Naive thymus-derived CD4-positive, alpha-beta T cell (primary cell): ENCODE measurements around the gene CLCA1. TPM values are rescaled to one million over a fixed set of nuclear protein-coding genes. Genes with fewer than 3 reads are reported as not detected.

Source experiments
- ATAC-seq: fragments of 150-1000 bp; cut with Tn5 transposase; 2 replicates; pipeline ENCODE4 v1.10.0; 2021; ENCODE audit warnings: mild to moderate bottlenecking, moderate library complexity
- CTCF ChIA-PET: fragments of 350-600 bp; sonication (Branson Sonifier 250); formaldehyde crosslinking; loops from one replicate; lab custom pipeline; 2021; ENCODE audit warnings: antibody characterized with exemption; lab: Charles Lee
- POLR2A ChIA-PET: fragments of 350-600 bp; sonication (Branson Sonifier 250); formaldehyde crosslinking; loops from one replicate; lab custom pipeline; 2021; ENCODE audit warnings: antibody characterized with exemption, inconsistent platforms; lab: Charles Lee
- DNase-seq, 9 donors: peaks; one replicate each; pipeline versions ENCODE4 v3.0.0 to v3.0.0-alpha.2; 2020 to 2022; ENCODE audit warnings: mixed read lengths in 1 of 9
- H3K27ac ChIP-seq: one replicate; pipeline ENCODE4 v1.7.0; 2013; ENCODE audit warnings: mild to moderate bottlenecking, low read depth, low read length, moderate library complexity
- H3K27me3 ChIP-seq, 2 donors: one replicate each; pipeline ENCODE4 v1.7.0; 2013; ENCODE audit warnings: low read length in 2 of 2, mild to moderate bottlenecking in 2 of 2, moderate library complexity in 2 of 2; ENCODE audit not compliant: control insufficient read depth in 2 of 2, insufficient read depth in 2 of 2
- H3K36me3 ChIP-seq, 3 experiments: 1 replicate in 2 of 3; 2 replicates in 1 of 3; pipeline ENCODE4 v1.7.0; 2013; ENCODE audit warnings: low read length in 3 of 3, mild to moderate bottlenecking in 3 of 3, moderate library complexity in 1 of 3; ENCODE audit not compliant: insufficient read depth in 3 of 3, control insufficient read depth in 2 of 3
- H3K4me1 ChIP-seq, 2 donors: one replicate each; pipeline ENCODE4 v1.7.0; 2013; ENCODE audit warnings: low read length in 2 of 2, mild to moderate bottlenecking in 2 of 2, moderate library complexity in 1 of 2; ENCODE audit not compliant: control insufficient read depth in 2 of 2, insufficient read depth in 2 of 2
- H3K4me3 ChIP-seq: 2 replicates; pipeline ENCODE4 v1.7.0; 2013; ENCODE audit warnings: mild to moderate bottlenecking, low read length
- H3K9me3 ChIP-seq, 3 experiments: 1 replicate in 2 of 3; 2 replicates in 1 of 3; pipeline ENCODE4 v1.7.0; 2013; ENCODE audit warnings: low read length in 3 of 3; ENCODE audit not compliant: control insufficient read depth in 2 of 3
- H3K27ac Mint-ChIP-seq, 9 donors: one replicate each; pipeline ENCODE4 v1.8.0; 2020 to 2022; ENCODE audit warnings: mixed read lengths in 9 of 9, mild to moderate bottlenecking in 8 of 9, moderate library complexity in 5 of 9, inconsistent platforms in 2 of 9
- H3K27me3 Mint-ChIP-seq, 5 donors: one replicate each; pipeline ENCODE4 v1.8.0; 2021 to 2022; ENCODE audit warnings: mixed read lengths in 5 of 5, mild to moderate bottlenecking in 1 of 5
- H3K36me3 Mint-ChIP-seq, 5 donors: one replicate each; pipeline ENCODE4 v1.8.0; 2020 to 2022; ENCODE audit warnings: mixed read lengths in 5 of 5, mild to moderate bottlenecking in 3 of 5, inconsistent platforms in 1 of 5
- H3K4me1 Mint-ChIP-seq, 7 donors: one replicate each; pipeline ENCODE4 v1.8.0; 2020 to 2022; ENCODE audit warnings: mixed read lengths in 7 of 7, mild to moderate bottlenecking in 3 of 7, inconsistent platforms in 1 of 7
- H3K4me3 Mint-ChIP-seq, 10 donors: one replicate each; pipeline ENCODE4 v1.8.0; 2020 to 2022; ENCODE audit warnings: mild to moderate bottlenecking in 10 of 10, mixed read lengths in 10 of 10, moderate library complexity in 6 of 10, inconsistent platforms in 2 of 10
- H3K9me3 Mint-ChIP-seq, 11 donors: one replicate each; pipeline ENCODE4 v1.8.0; 2020 to 2022; ENCODE audit warnings: mixed read lengths in 11 of 11, mild to moderate bottlenecking in 4 of 11, inconsistent platforms in 1 of 11, moderate library complexity in 1 of 11
- intact Hi-C, 2 donors: fragments of 100-400 bp; cut with micrococcal nuclease; formaldehyde crosslinking; loops; one replicate each; pipeline ENCODE4 v1.15.1; 2023
- polyA plus RNA-seq, 2 donors: library from polyadenylated mRNA; unstranded; fragments of 300-500 nt; fragmentation: Illumina TruSeq; gene quantifications; one replicate each; pipeline ENCODE4 v1.2.3, GENCODE V29; 2021
- total RNA-seq, 6 experiments: library from RNA in 5 of 6; stranded (reverse) in 5 of 6; gene quantifications; 1 replicate in 5 of 6; 2 replicates in 1 of 6; pipeline ENCODE4 v1.2.3 and lab custom pipeline; 2021 to 2026

The CLCA1 gene
- total and polyA plus RNA-seq, 7 experiments from 2014 or later, result not detected

DNA sequence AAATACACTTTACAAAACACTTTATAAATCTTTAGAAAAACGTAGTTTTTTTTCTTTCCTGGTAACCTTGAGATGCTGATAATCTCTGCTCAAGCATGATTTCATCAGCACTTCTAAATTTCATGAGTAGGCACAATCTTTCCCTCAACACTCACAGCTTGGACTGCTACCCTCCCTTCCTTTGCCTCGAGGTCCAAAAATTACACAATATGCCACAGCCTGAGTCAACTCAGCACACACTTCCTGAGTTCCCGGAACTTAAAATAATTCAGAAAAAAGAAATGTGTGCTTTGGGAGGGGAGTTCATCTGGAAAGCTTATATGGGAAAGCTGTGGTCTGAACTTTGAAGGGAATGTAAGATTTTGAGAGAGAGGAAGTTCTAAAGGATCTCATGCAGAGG, 38.9 kb upstream of the CLCA1 start:
- Histone ChIP-seq H3K4me1 (no peaks in the 10 kb centered on the region), H3K4me3 (no peak overlapping the region), H3K9me3 (no peaks in the 10 kb centered on the region), H3K36me3 (no peaks in the 10 kb centered on the region), H3K27ac (no peak overlapping the region), H3K27me3 (no peaks in the 10 kb centered on the region)
- Mint-ChIP-seq H3K27me3 (peaks cover 0 to 16% (median 7%) of the 10 kb centered on the region in 5 donors), H3K4me3 (no peak overlapping the region), H3K27ac (no peak overlapping the region), H3K9me3 (no peaks in the 10 kb centered on the region), H3K36me3 (no peaks in the 10 kb centered on the region), H3K4me1 (no peaks in the 10 kb centered on the region)
- CTCF ChIA-PET, result interaction anchor here (0.8 kb wide), 2 partner anchors 12 to 274 kb away, joined by 3 to 4 read pairs; no protein-coding TSS in a partner anchor
- ATAC-seq (peak; percentile 82), DNase-seq (no peak)
- POLR2A ChIA-PET, result interaction anchor here (0.8 to 1.5 kb wide), 2 partner anchors 12 to 33 kb away, joined by 5 to 6 read pairs; partner anchors contain the start of gene ODF2L
- intact Hi-C loops, result loop anchor here in 1 of 2 donors (5.0 kb wide), 1 partner anchor 42 kb away; no protein-coding TSS in a partner anchor

DNA sequence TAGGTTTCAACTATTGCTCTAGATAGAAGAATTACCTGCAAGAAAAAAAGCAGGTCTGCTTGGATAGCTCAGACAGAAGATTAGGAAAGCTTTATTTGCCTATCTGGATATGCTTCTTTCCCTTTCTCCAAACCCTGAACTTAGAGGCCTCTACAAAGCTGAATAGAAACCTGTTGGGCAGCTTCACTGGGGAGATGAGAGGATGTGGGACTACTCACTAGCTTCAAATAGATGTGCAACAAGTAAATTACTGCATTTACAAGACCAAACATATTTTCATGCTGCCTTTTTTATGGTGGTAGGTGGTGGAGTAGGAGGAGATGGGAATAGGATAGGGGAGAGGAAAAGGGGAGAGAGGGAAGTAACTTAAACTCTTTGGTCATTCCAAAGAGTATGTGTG, 38.4 kb upstream of the CLCA1 start:
- H3K36me3 Mint-ChIP-seq, result no peaks in the 10 kb centered on the region
- ChIA-PET POLR2A (interaction anchor here (0.8 to 1.5 kb wide), 2 partner anchors 11 to 34 kb away, joined by 5 to 6 read pairs; partner anchors contain the start of gene ODF2L), CTCF (interaction anchor here (0.6 to 0.8 kb wide), 2 partner anchors 13 to 23 kb away, joined by 3 to 4 read pairs; no protein-coding TSS in a partner anchor)
- no peaks in the 10 kb centered on the region for H3K9me3 Mint-ChIP-seq
- no peaks in the 10 kb centered on the region for H3K4me1 Mint-ChIP-seq
- H3K4me3 ChIP-seq, result no peak overlapping the region
- H3K4me1 ChIP-seq, result no peaks in the 10 kb centered on the region
- H3K27me3 Mint-ChIP-seq, result peaks cover 0 to 13% (median 6%) of the 10 kb centered on the region in 5 donors
- H3K27me3 ChIP-seq, result no peaks in the 10 kb centered on the region
- no peak overlapping the region for H3K27ac Mint-ChIP-seq
- intact Hi-C loops, result no loop called here
- ATAC-seq (no peak), DNase-seq (no peak)
- H3K36me3 ChIP-seq, result no peaks in the 10 kb centered on the region
- H3K27ac ChIP-seq, result no peak overlapping the region
- no peaks in the 10 kb centered on the region for H3K9me3 ChIP-seq
- H3K4me3 Mint-ChIP-seq, result no peak overlapping the region

DNA sequence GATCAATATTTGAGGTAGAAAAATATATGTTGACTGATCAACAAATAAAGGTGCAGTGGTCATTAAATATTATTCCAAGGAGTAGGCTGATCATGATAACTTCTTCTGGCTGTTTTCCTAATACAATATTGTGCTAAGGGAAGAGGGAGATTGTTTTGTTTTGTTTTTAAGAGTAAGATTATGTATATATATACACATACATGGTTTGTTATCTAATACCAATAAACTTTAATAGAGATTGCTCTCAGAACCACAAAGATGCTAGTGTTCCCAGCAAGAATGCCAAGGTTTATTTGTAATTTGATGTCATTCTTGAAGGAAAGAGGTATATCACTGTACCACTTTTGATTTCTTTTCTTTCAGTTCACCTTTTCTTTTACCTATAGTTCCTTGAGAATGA, 34.7 kb upstream of the CLCA1 start:
- ChIA-PET CTCF (no interaction called here), POLR2A (no interaction called here)
- no peaks in the 10 kb centered on the region for H3K36me3 ChIP-seq
- no peak for ATAC-seq
- intact Hi-C loops, result no loop called here
- H3K27ac ChIP-seq, result no peak overlapping the region
- H3K9me3 Mint-ChIP-seq, result no peaks in the 10 kb centered on the region
- no peak overlapping the region for H3K4me3 ChIP-seq
- H3K9me3 ChIP-seq, result no peaks in the 10 kb centered on the region
- no peaks in the 10 kb centered on the region for H3K4me1 ChIP-seq
- peaks cover 0 to 25% (median 11%) of the 10 kb centered on the region in 5 donors for H3K27me3 Mint-ChIP-seq
- no peaks in the 10 kb centered on the region for H3K27me3 ChIP-seq
- no peak for DNase-seq
- H3K36me3 Mint-ChIP-seq, result no peaks in the 10 kb centered on the region
- H3K27ac Mint-ChIP-seq, result no peak overlapping the region
- no peak overlapping the region for H3K4me3 Mint-ChIP-seq
- no peaks in the 10 kb centered on the region for H3K4me1 Mint-ChIP-seq

DNA sequence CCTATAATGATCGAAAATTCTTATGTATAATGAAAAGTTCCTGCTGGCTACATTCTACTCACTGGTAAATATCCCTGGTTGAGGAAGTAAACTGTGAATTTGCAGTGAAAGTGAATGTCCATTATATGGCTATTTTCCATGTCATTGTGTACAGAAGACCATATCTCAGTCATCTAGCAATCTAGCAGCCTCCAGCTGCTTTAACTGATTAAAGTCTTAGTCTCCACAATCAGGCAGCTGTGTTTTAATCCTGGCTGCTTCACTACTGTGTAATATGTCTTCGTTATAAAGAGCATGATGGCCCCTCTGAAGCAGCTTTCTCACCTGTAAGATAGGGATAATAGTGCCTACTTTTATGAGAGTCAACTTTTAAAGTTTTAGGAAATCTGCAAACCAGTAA, 33.4 kb upstream of the CLCA1 start:
- intact Hi-C loops, result no loop called here
- no peaks in the 10 kb centered on the region for H3K9me3 ChIP-seq
- Mint-ChIP-seq H3K27ac (no peak overlapping the region), H3K4me1 (peaks cover 0 to 3% (median 0%) of the 10 kb centered on the region in 7 donors), H3K4me3 (no peak overlapping the region), H3K27me3 (peaks cover 0 to 25% (median 11%) of the 10 kb centered on the region in 5 donors), H3K9me3 (no peaks in the 10 kb centered on the region), H3K36me3 (no peaks in the 10 kb centered on the region)
- POLR2A ChIA-PET, result no interaction called here
- CTCF ChIA-PET, result no interaction called here
- H3K27me3 ChIP-seq, result no peaks in the 10 kb centered on the region
- no peak overlapping the region for H3K27ac ChIP-seq
- no peaks in the 10 kb centered on the region for H3K4me1 ChIP-seq
- H3K4me3 ChIP-seq, result no peak overlapping the region
- ATAC-seq (no peak), DNase-seq (no peak)
- no peaks in the 10 kb centered on the region for H3K36me3 ChIP-seq

DNA sequence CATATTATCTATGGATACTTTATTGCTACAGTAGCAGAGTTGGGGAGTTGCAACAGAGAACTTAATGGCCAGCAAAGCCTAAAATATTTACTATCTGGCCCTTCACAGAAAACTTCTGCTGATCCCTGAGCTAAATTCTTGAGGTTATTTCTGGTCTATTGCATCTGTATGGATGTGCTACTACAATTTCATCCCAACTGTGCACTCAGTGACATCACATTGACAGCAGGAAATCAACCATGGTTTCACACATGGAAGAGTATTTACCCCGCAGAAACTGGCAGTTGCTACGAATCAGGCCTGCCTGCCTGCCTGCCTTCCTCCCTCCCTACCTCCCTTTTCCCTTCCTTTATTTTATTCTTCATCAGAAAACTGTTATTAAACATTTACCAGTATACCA, 32.7 kb upstream of the CLCA1 start:
- no peaks in the 10 kb centered on the region for H3K36me3 ChIP-seq
- no peaks in the 10 kb centered on the region for H3K36me3 Mint-ChIP-seq
- no peak overlapping the region for H3K4me3 Mint-ChIP-seq
- ChIA-PET CTCF (no interaction called here), POLR2A (no interaction called here)
- intact Hi-C loops, result no loop called here
- DNase-seq, result no peak
- ATAC-seq, result no peak
- H3K4me3 ChIP-seq, result no peak overlapping the region
- peaks cover 0 to 25% (median 11%) of the 10 kb centered on the region in 5 donors for H3K27me3 Mint-ChIP-seq
- peaks cover 0 to under 1% of the 10 kb centered on the region in 2 donors for H3K4me1 ChIP-seq
- H3K4me1 Mint-ChIP-seq, result peaks cover 0 to 3% (median 0%) of the 10 kb centered on the region in 7 donors
- H3K27me3 ChIP-seq, result no peaks in the 10 kb centered on the region
- H3K9me3 Mint-ChIP-seq, result no peaks in the 10 kb centered on the region
- no peak overlapping the region for H3K27ac ChIP-seq
- no peak overlapping the region for H3K27ac Mint-ChIP-seq
- H3K9me3 ChIP-seq, result no peaks in the 10 kb centered on the region

DNA sequence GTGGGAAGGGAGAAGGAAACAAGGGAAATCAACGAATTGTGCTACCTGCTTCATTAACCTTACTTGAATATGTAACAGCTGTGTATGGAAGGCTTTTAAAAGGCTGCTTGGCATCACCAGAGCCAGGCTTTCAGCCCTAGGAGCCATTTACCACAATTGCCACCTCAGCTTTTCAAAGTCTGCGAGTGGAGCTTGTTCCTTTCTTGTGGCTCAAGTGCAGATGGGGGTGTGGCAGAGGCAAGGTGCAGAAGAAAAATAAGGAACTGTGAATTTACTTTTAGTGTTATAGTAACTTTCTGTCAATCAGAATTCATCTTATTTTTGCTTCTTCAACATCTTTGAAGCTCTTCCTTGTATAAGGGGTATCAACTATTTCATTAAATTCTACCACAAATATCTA, 27.1 kb upstream of the CLCA1 start:
- H3K27ac ChIP-seq, result no peak overlapping the region
- no peak overlapping the region for H3K4me3 ChIP-seq
- H3K36me3 ChIP-seq, result no peaks in the 10 kb centered on the region
- ChIA-PET POLR2A (interaction anchor here (0.5 to 2.2 kb wide), 2 partner anchors 11 to 262 kb away, joined by 3 to 6 read pairs; no protein-coding TSS in a partner anchor), CTCF (interaction anchor here (1.1 to 1.4 kb wide), 4 partner anchors 38 to 63 kb away, joined by 3 to 4 read pairs (median 4); no protein-coding TSS in a partner anchor)
- H3K36me3 Mint-ChIP-seq, result no peaks in the 10 kb centered on the region
- intact Hi-C loops, result loop anchor here in 1 of 2 donors (1.0 kb wide), 2 partner anchors 17 to 22 kb away; no protein-coding TSS in a partner anchor
- peak in 8 of 9 donors; percentile 8 to 78 (median 64) for DNase-seq
- H3K9me3 Mint-ChIP-seq, result peaks cover 0 to 2% (median 0%) of the 10 kb centered on the region in 11 donors
- H3K9me3 ChIP-seq, result no peaks in the 10 kb centered on the region
- peak; percentile 94 for ATAC-seq
- H3K27me3 Mint-ChIP-seq, result peaks cover 0 to 18% (median 11%) of the 10 kb centered on the region in 5 donors
- peak overlapping the region in 7 of 10 donors; percentile 3 to 42 (median 8) for H3K4me3 Mint-ChIP-seq
- H3K4me1 Mint-ChIP-seq, result peaks cover 0 to 13% (median 10%) of the 10 kb centered on the region in 7 donors
- H3K27me3 ChIP-seq, result no peaks in the 10 kb centered on the region
- peaks cover 0 to 12% of the 10 kb centered on the region in 2 donors for H3K4me1 ChIP-seq
- H3K27ac Mint-ChIP-seq, result peak overlapping the region in 1 of 9 donors; percentile 6
